Skin of body (tissue), 2 donors: ENCODE results near the gene NFE2L1. TPM values are rescaled to one million over a fixed set of nuclear protein-coding genes. Genes with fewer than 3 reads are reported as not detected.
"Not testable (repeated sequence)": the region's sequence is repeated elsewhere in the genome, so short reads cannot be mapped to it uniquely, and the experiment has no call there.

Experiments used
- DNase-seq: peaks from one replicate; lab custom pipeline; 2025; lab: John Stamatoyannopoulos, UW
- total RNA-seq: library from RNA; depleted of rRNA; stranded (reverse); fragments of >200 nt; gene quantifications from one replicate; pipeline ENCODE4 v1.2.3, GENCODE V29; 2014

Gene NFE2L1, protein sequence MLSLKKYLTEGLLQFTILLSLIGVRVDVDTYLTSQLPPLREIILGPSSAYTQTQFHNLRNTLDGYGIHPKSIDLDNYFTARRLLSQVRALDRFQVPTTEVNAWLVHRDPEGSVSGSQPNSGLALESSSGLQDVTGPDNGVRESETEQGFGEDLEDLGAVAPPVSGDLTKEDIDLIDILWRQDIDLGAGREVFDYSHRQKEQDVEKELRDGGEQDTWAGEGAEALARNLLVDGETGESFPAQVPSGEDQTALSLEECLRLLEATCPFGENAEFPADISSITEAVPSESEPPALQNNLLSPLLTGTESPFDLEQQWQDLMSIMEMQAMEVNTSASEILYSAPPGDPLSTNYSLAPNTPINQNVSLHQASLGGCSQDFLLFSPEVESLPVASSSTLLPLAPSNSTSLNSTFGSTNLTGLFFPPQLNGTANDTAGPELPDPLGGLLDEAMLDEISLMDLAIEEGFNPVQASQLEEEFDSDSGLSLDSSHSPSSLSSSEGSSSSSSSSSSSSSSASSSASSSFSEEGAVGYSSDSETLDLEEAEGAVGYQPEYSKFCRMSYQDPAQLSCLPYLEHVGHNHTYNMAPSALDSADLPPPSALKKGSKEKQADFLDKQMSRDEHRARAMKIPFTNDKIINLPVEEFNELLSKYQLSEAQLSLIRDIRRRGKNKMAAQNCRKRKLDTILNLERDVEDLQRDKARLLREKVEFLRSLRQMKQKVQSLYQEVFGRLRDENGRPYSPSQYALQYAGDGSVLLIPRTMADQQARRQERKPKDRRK
- total RNA-seq, result 59.0 TPM

GRCh38 chr17:48047741-48048383 lies at the start of gene NFE2L1:
Gene NFE2L1, plus strand, starts transcription at chr17:48048359. Its CDS starts 2,760 bp downstream, at chr17:48051119.
- DNase-seq, result peak; percentile 99

- no peak for DNase-seq
Measured at GRCh38 chr17:47999582-47999981, 48.6 kb upstream of the NFE2L1 start.

DNA sequence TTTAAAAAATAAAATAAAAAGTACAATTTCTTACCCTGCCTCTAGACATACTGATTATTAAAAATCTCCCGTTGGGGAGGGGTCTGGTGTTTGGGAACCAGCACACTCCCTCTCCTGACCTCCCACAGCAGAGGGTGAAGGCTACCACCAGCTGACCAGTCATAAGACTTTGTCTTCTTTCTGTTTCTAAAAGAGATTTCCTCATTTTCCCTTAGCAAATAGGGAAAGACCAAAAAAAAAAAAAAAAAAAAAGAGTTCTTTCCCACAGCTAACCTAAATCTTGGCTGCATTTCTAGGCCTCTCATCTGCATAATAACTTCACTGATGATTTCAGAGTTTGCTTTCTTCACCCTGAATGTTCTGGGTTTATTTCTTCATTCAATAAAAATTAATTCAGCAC lies 47.0 kb upstream of the NFE2L1 start:
- DNase-seq, result no peak

- DNase-seq, result not testable (repeated sequence)
Measured at GRCh38 chr17:48001657-48002056, 46.5 kb upstream of the NFE2L1 start.

DNA sequence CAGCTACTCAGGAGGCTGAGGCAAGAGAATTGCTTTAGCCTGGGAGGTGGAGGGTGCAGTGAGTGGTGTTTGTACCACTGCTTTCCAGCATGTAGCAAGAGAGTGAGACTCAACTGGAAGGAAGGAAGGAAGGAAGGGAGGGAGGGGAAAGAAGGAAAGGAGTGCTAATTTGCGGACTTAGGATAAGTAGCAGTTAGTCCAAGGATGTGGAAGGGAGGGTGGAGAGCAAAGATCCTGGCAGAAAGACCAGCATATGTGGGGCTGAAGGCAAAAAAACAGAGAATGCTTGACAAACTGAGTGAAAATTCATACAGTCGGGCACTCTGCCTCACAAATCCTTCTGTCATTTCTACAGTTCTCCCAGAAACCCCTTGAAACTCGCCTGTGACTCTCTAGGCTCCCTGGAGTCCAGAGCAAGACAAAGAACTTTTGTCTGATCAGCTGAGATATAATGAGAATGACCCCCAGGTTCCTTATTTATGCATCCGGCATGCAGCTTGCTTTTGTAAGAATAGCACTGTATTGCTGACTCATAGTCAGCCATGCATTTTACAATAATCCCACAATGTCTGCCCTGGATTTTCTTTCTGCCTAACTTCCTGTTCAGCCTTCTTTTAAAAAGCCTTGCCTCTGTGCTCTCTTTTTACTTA lies 45.8 kb upstream of the NFE2L1 start:
- peak; percentile 46 for DNase-seq

DNA sequence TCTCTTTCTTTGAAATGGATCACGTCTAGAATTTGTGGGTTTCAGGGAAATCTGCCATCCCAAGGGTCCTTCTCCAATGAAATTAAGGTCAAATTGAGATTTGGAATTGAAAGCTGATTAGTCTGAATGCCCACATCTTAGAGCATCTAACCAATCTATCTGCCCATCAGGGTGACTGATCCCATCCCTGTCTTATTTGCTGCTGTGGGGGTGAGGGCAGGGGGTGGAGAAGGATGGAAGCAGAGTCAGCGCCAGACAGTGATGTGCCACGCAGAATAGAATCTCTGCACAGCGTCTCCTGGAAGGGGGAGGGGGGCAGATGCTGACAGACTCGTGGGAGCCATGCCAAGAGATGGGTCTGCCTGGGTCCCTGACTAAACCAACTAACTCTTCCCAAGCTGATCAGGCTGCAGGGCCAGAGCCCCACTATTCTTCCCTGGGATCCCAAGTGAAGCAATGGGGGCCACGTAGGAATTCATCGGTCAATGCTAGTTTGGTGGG lies 45.2 kb upstream of the NFE2L1 start:
- DNase-seq, result no peak

DNA sequence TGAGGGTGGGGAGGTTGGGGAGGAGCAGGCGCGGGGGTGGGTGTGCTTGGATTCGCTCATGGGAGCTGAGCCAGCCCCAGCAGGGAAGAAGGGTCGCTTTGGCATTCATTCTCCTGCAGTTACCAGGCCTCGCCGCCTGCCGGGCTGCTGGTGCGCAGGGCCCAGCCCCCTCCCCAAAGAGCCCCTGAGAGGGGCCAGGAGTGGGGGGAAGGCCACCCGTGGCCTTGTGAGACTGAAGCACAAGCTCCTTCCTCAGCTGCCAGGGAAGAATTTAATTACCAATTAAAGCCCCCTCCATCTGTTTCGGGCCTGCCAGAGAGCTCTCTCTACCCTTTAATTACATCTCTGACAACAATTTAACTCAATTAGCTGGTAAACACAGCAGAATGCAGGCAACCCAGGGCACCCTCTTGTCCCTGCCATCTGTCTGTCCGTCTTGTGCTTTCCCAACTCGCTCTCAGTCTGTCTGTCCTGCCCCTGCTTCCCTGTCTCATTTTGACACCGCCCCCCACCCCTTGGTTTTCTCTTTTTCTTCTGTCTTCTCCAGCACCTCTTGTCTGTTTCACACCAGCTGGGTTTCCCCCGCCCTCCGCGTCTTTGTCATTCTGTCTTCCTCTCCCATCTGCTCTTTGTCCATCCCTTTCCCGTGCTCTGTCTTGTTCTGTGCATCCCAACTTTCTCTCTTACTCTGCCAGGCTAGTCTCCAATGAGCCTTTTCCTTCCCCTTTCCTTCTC lies 44.6 kb upstream of the NFE2L1 start:
- DNase-seq, result peak; percentile 15

- DNase-seq, result no peak
Measured at GRCh38 chr17:48004983-48005382, 43.2 kb upstream of the NFE2L1 start.

GRCh38 chr17:48006936-48007709 lies 41.0 kb upstream of the NFE2L1 start:
- no peak for DNase-seq

- no peak for DNase-seq
Measured at GRCh38 chr17:48010193-48010592, 38.0 kb upstream of the NFE2L1 start.

DNA sequence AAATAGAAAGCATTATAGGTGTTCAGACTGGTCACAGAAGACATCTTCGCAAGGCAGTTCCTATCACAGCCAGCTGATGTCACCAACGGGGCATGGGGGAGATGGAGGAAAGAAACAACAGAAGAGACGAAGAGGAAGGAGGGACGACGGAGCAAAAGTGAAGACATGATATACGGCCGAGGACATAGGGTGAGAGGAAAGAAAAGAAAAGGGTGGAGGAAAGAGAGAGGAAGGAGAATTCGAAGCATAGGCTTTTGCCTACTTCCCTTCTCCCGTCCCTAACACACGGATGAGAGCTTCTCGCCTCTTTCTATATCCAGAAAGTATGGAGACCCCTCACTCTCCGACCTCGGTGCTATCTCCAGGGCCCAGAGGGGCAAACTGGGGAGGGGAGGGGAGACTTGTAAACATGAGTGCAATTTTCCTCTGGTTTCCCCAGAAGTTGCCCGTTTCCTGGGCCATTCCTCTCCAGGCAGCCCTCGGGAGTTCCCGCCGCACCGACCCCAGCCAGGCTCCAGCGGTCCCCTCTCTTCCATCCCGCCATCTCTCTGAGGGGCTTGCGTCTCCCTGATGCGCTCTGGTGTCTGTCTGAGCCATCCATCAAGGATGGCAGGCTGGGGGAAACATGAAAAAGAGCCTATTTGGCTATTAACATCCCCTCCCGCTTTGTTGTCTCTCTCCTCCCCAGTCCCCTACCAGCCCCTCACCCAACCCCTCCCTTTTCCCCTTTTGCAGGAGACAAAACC lies 36.6 kb upstream of the NFE2L1 start:
- no peak for DNase-seq

DNA sequence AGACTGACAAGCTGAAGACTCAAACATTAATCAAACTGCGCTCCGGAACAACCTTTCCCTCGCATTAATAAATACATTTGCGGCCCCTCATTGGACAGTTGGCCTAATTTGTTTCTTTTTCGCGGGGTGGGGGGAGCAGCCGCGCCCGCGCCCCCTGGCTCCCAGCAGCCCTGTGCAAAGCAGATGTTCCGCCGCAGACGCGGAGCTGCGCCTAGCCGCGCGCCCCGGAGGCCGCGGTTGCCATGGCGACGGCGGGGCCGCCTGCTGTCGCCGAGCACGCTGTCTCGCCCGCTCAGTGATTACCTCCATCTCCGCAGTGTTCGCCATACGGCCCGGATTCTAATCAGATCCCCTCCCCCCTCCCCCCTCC lies 36.0 kb upstream of the NFE2L1 start:
- no peak for DNase-seq

- DNase-seq, result no peak
Measured at GRCh38 chr17:48012654-48013053, 35.5 kb upstream of the NFE2L1 start.

DNA sequence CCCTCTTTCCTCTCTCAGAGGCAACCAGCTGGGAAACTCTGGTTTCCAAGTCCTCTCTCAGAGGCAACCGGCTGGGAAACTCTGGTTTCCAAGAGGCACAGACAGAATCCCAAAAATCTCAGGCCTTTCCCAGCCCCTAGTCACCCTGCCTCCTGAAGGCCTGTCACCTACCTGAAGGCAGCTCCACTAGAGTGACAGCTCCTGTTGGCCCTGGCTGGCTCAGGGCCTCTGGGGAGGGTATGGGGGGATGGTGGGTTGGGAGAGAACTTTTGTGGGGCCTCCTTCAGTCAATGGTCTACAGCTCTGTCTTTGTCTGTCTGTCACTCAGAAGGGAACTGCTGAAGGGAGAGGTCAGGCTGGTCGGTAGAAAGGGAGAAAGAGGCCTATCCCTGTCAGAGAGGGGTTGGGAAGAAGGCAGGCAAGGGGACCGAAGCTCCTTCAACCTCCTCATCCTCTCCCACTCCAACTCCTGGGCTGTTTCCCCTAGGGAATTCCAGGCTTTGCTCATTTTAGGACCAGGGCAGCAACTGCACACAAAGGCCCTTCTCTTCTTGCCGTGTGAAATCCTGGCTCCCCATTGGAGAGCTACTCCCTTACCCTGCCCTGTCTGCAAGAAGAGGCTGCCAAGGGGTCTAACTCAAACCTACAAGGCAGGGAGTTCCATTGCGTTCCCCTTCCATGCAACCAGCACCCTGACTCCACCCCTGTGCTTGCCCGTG lies 34.1 kb upstream of the NFE2L1 start:
- DNase-seq, result no peak

- no peak for DNase-seq
Measured at GRCh38 chr17:48014595-48015111, 33.5 kb upstream of the NFE2L1 start.

DNA sequence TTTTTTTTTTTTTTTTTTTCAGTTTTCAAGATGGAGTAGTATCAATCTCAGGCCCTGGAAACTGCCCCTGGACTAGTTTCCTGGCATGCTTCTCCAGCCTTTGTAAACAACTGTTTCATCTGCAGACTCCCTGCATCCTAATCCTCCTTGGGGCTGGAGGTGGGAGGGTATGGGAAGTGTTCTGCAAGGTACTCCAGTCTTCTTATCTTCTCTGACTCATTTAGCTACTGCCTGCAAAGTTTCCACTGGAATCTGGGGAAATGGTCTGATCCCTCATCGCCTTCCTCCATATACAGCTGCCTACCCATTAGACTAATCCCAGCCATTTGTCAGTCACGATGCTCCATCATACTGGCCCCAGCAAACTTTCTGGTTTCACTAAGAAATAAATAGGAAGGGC lies 32.0 kb upstream of the NFE2L1 start:
- no peak for DNase-seq

DNA sequence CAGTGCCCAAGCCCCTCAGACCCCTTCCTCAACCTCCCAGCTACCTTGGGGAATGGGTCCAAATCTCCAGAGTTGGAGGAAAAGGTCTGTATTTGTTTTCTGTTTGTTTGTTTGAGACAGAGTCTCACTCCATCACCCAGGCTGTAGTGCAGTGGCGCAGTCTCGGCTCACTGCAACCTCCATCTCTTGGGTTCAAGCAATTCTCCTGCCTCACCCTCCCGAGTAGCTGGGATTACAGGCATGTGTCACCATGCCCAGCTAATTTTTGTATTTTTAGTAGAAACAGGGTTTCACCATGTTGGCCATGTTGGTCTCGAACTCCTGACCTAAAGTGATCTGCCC lies 30.4 kb upstream of the NFE2L1 start:
- not testable (repeated sequence) for DNase-seq

- DNase-seq, result no peak
Measured at GRCh38 chr17:48021934-48022333, 26.2 kb upstream of the NFE2L1 start.

GRCh38 chr17:48022901-48023300 lies 25.3 kb upstream of the NFE2L1 start:
- DNase-seq, result no peak
